Prostate gland (tissue), 2 donors: ENCODE results near the gene NEK10.

Experiments
- CTCF ChIP-seq, 4 experiments: fragments of 200-600 bp in 2 of 4; fragments of 450-650 bp in 2 of 4; sonication (generic) in 2 of 4; IDR thresholded peaks; 1 replicate in 3 of 4; 2 replicates in 1 of 4; pipeline ENCODE4 v1.5.1; 2016 to 2019; ENCODE audit warnings: antibody characterized with exemption in 4 of 4, mild to moderate bottlenecking in 2 of 4, moderate library complexity in 2 of 4
- POLR2A ChIP-seq: fragments of 450-650 bp; IDR thresholded peaks from one replicate; pipeline ENCODE4 v1.6.1; 2016; ENCODE audit warnings: antibody characterized with exemption, mild to moderate bottlenecking

- TF ChIP-seq CTCF (IDR thresholded peaks at IDR 0.05) (no peak), POLR2A (no peak)
Observed at GRCh38 chr3:27115352-27115751, 253.8 kb downstream of the NEK10 start.
